Fibroblast of upper back skin (primary cell): ENCODE measurements around the gene ATP10A.

Source experiments
- DNase-seq: peaks from one replicate; pipeline ENCODE4 v3.0.0-alpha.2; 2013

The ATP10A gene

DNA sequence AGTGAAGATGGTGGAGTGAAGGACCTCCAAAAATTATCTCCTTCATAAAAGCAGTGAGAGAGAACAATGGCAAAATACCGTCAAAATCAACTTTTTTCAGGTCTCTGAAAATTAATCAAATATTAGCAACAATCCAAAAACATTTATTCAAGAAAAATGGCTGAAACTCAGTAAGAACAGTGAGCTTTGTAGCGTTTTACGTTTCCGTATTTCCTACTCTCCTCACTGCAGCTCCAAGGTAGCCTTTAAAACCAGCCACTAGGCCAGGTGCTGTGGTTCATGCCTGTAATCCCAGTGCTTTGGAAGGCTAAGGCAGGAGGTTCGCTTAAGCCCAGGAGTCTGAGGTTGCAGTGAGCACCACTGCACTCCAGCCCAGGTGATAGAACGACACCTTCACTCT lies 38.5 kb downstream of the ATP10A start:
- DNase-seq = no peak

DNA sequence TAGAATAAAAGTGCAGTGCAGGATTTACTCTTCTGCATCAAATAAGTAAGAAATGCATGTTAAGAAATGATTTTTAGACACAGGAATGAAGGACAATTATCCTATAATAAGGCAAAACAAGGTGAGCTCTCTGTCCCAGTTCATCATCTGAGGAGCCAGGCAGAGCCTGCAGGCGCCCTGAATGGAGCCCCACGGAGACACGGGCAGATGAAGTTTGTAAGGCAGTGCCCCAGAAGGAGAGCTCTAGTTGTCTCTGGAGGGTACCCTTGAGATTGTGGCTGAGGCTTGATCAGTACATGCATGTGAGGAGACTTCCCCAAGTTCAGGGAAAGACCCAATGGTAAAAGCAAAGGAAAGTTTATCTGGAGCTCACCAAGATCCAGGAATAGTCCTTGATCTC lies 50.3 kb downstream of the ATP10A start:
- no peak for DNase-seq

DNA sequence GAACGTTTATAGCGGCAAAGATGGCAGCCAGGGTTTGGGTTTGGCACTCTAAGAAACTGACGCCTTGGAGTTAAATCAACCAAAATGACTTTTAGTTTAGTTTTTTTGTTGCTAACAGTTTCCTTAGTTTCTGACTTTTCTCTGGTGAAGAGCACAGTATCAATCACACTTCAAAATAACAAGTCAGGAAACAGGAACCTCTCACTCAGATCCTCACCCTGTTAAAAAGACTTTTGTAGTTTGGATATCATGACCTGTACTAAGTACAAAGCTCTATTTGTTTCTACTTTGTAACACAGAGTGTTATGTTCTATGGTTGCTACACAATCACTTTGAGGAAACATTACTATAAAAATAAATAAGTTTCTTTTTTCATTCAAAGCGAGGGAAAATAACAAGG lies 51.1 kb downstream of the ATP10A start:
- no peak for DNase-seq

DNA sequence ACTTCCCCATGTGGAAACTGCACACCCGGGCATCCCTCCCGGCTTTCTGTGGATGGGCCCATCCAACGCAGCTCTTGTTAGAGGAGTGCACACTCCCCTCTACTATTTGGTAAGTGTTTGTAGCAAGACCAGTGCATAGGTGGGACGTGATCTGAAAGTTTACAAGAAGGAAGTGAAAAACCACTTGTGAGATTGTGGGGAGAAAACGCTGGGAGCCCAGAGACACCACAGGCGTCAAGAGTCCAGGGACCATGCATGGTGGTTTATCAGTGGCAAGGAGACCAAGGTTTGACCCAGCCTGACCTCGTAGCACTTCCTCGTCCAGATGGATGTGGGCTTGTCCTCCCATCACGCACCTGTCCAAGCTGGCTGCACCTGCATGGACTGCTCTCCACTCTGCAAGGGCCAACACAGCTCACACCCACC lies 51.6 kb downstream of the ATP10A start:
- no peak for DNase-seq

DNA sequence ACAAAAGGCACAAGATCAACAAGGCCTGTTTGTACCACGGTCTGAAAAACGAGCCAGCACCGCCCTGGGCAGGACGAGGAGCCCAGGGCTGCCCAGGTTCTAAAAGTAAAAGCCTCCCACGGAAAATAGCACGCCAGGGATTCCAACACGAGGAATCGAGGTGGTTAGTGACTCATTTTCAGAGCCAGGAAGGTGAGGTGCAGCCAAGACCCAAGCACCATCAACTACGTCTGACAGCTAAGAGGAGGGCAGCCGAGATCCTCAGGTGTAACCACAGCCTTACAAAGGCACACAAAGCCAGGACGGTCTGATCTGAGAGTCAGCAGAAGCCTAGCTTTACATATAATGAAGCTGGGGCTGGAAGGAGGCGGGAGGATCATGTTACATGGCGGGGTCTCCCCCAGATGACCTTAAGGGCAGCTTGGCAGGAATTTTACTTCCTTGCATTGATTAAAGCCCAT lies 52.5 kb downstream of the ATP10A start:
- DNase-seq = no peak

DNA sequence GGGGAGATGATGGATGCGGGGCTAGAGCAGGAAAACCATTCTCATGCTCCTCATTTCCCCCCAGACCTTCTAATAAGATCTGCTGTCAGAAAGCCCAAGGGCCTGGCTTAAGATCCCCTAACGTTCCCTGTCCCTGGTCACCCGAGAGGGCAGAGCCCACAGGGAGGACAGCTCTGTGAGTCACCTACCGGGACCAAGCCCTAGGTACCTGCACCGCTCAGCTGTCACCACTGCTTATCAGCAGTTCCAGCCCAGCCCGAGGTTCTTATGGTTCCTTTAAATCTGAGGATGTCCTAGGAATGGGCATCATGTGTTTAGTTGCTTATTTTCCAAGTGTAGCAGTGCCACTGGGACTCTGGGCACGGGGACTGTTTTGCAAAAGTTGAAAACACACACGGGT lies 53.0 kb downstream of the ATP10A start:
- no peak for DNase-seq

DNA sequence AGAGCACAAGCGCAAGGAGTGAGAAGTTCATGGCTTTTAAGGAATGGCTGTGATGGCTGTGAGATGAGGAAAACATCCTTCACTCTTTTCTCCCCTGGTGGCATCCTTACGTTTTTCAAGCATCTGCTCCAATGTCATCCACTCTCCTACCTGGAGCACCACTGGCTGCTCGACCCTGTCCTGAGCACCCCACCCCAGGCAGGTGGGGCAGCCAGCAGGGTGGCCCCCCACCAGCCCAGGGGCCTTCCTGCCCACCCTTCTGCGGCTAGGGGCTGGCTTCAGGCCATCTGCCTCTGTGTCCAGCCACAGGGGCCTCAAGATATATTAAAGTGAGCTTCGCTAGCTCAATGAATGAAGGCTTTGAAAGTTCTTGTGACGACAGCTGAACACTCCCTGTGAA lies 56.1 kb downstream of the ATP10A start:
- DNase-seq = no peak

DNA sequence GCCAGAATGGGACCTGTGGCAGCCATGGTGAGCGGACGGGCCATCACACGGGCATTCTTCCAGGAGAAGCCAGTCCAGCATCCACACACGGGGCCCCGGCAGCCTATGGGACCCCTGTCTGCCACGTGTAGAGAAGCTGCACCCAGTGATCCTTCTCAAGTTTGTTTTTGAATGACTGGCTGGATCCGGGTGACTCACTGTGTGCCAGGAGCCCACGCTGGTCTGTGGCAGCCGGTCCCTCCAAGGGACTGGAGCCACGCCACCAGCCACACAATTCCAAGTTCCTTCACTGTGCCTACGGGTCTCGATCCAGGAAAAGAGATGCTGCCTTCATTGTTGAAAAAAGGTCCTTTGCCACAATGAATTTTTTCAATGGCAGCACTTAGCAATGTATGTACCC lies 58.1 kb downstream of the ATP10A start:
- no peak for DNase-seq

DNA sequence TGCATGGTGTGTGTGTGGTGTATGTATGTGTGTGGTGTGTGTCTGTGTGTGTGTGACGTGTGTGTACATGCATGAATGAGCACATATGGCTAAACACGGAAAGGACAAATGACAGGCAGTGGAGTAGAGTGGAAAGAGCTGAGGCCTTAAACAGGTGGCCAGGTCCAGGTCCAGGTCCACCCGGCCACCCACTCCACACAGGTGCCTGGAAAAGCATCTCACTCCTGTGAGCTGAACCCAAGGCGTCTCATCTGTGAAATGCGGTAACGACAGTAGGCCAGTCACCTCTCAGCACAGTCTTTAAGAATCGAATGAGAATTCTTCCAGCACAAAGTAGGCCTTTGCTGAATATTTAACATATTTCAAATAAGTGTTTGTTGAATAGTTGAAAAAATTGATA lies 58.7 kb downstream of the ATP10A start:
- DNase-seq = no peak

DNA sequence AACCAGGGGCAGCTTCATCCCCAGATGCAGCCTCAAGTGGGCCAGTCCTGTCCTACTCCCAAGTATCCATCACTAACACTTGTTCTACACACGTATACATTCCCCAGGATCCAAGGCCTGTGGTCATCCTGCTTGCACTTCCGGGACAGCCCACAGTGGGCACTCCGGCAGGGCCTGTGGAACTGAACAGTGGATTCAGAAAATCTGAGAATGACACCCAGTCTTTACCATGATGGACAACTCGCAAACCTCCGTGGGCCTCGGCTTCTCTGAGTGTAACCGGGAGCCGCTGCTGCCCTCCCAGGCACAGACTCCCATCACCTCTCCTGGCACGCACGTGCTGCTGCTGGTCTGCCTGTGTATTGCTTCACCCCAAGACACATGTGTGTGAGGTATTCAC lies 59.6 kb downstream of the ATP10A start:
- no peak for DNase-seq

DNA sequence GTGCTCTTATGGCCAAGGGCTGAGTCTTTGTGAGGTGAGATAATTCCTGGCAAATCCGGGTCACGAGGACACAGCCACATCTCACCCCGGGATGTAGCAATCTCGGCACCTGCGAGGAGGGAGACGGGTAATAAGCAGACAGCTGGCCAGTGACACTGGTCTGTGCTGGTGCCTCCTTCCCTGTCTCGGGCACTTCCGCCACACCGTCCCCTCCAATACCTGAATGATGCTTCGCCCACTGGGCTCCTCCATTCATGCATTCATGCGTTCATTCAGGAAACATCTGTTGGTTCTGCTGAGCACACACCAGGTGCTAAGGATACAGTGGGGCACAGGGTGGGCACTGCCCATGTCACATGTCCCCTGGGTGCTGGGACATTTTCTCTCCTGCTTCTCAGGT lies 60.1 kb downstream of the ATP10A start:
- DNase-seq = no peak

DNA sequence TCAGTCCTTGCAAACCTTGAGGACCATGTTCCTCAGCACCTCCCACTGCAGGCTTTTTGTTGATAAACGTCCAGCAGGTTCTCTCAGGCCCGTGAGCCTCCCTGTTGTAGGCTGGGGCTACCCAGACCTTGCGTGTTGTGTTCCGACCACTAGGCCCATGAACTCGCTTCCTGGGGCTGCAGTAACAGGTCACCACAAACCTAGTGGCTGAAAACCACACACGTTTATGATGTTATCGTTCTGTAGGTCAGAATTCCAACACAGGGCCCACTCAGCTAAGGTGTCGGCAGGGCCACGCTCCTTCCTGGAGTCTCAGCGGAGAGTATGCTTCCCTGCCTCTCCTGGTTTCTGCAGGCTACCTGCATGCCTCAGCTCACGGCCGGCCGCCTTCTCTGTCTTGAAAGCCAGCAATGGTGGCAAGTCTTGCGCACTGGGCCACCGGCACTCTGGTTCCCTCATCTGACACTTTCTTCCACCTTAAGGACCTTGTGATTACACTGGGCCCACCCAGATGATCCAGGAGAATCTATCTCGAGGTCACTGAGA lies 60.8 kb downstream of the ATP10A start:
- no peak for DNase-seq

DNA sequence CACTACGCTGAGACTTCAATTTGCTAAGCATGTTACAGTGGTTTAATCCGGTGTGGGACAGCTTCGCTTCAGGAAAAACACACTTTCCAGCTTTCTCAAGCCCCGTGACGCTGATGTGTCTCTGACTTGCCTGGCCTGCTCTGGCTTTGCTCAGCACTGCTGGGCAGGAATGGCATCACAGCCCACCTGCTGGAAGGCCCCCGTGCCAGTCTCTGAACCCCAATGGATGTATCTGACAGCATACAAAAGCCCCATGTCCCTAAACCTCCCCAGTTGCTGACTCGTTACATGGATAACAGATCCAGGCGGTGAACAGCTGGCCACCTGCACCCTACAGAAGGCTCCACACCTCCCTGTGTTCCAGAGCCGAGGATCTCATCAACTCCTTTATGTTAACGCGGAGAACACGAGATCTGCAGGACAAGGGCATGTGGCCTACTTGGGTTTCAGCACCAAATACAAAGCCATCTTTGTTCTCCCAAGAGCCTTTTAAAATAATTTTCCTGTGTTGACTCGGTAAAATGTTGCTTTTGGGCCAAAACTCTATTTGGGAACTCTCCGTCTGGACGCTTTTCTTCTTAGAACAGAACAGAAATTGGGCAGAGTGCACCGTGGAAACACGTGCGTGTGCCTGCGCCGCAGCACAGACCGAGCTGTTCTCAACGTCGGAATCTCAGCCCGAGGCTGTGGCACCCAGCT lies 61.4 kb downstream of the ATP10A start:
- no peak for DNase-seq

DNA sequence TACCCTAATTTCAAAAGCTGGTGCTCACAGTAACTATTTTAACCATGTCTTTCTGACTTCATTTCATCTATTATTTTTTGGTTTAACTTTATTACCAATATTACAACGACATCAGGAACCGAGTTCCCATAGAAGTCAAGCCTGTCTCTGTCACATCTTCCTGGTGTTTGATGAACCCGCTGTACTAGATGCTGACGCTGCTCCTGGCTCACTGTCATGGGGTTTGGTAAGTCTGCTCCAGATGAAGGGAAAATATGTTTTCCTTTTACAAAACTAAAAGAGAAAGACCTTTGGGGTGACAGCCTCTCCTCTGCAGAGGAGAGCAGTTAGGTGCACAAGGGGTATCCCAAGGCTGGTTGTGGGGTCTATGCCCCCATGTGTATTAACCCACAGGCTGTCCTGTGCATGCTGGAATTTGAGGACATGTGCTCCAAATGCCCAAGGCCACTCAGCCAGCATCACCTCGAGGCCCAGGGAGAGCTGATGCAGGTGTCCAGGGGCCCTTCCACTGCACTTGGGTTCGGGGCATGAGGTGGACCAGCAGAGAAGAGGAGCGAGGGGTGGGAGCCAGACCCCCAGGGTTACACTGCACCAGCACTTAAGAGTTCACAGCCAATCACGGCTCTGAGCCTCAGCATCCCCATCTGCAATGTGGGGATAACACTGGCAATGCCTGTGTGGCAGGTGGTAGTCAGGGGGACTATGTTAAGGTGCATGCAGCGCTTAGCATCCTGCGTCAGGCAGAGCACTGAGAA lies 62.2 kb downstream of the ATP10A start:
- no peak for DNase-seq

DNA sequence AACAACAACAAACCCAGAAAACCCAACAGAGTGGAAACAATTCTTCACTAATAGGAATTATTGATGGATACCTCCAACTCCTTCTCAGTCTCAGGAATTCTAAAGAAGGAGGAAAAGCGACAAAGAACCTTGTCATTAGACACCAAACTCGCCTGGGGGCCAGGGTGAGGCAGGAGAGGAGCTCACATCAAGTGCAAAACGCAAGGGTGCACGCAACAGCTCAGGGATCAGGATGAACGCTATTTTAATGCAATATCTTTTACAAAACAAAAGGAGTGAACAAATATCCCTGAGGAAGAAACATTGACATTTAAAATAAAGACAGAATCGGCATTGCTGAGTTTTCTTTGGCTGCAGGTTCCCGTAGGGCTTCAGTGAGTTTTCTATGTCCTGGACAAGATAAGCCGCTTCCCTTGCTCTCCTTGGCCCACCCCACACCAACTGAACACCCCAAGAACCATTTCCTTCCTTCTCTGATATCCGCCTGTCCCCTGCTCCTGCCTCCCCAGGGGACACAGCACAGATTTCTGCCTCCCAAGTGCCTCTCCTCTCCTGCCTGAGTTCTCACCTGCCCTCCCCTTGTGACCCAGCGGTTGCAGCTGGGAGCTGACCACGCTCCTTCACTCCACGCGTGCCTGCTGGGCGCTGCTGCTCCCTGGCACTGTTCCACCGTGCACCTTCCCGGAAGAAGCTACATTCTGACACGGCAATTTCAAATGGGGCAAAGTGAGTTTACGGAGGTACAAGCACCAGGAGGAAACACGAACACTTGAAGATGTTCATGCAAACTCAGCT lies 63.0 kb downstream of the ATP10A start:
- DNase-seq = no peak

DNA sequence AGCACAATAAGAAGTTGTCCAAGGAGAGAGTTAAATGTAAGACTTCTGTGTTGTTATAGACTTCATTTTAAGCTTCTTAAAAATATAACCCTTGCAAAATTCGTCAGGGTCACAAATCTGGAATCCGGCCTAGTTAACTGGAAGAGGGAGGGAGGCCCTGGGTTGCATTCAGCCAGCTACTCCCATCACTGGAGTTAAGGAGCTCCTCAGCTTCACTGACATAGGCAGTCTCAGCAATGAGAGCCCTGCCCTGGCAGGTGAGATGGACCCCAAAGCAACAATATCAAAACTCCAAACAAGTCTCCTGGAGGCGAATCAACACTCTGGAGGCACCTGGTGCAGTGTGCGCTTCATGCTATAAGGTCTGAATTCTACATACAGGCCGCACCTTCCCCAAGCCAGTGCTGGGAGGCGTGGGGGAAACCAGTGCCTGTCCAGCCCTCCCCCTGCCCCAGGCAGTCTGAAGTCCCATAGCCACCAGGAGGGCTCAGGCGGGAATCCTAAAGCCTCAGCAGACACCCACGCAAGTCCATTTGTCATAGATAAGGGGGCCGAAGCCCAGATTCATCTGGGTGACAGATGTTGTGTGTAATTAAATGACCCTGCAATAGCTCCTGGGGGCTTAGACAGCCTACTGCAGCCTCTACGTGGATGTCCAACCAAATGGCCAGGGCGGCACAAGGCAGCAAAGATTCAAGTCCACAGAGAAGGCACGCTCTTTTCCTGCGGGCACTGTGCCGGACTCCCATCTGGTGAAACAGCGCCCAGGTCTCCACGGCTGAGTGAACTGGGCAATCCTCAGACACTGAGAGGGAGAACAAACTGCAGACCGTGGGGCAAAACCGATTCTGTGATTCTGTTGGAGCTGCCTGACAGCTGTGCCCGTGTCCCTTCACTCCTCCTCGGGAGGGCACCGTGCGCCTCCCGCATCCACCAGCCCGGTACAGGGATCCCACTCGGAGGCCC lies 64.9 kb downstream of the ATP10A start:
- peak; percentile 31 for DNase-seq

DNA sequence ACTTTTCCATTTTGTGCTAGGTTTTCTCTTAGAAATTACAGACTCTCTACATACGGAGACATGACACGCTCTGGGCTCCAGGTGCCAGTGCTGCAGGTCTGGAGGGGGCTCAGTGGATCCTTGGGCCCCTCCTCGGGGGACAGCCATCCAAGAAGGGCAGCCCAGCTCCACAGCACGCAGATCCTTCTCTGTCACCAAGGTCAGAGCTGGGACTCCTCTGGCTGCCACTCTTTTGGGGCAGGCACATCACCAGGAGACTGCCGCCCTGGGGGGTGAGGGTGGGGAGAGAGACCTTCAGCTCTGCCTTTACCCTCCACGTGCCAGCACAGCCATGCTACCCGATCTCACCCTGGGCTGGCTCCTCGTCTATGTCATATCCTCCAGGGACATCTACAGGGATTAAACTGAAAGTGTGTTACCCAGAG lies 65.6 kb downstream of the ATP10A start:
- DNase-seq = no peak

DNA sequence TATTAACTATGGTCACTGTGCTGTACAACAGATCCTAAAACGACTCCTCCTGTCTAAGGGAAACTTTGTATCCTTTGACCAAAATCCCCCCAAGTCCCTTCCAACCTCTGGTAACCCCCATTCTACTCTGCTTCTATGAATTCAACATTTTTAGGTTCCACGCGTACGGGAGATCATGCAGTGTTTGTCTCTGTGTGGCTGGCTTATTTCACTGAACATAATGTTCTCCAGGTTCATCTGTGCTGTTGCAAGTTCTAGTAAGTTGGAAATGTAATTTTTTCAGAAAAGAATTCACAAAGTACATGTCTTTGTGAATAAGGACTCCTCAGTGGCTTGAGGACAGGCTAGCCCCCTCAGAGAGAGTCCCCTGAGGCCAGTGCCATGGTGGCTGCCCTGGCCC lies 66.1 kb downstream of the ATP10A start:
- DNase-seq = no peak

DNA sequence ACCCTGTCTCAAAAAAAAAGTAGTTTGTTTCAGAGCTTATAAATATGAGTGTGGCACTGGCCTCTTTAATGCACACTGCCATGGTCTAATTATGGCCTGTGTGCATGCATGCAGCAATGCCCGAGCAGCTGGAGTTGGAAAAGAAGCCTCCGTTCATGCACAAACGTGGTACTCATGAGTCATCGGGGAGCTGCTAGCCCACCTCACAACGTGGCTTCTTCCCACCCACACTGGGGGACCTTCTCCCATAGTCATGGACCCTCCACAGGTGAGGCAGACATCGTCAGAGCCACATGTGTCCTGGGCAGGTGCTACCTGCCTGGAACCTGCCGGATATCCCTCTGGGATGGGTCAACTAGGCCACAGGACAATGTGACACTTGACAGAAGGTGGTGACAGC lies 66.7 kb downstream of the ATP10A start:
- DNase-seq = no peak

DNA sequence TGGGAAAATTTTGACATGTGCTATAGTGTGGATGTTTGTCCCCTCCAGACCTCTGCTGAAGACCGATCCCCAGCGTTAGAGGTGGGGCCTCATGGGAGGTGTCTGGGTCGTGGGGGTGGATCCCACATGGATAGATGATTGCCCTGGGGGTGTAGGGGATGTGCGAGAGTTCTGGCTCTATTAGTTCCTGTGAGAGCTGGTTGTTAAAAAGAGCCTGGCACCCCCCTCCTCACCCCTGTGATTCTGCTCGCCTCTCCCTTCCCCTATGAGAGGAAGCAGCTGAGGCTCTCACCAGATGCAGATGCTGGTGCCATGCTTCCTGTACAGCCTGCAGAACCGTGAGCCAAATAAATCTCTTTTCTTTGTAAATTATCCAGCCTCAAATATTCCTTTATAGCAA lies 67.4 kb downstream of the ATP10A start:
- no peak for DNase-seq

DNA sequence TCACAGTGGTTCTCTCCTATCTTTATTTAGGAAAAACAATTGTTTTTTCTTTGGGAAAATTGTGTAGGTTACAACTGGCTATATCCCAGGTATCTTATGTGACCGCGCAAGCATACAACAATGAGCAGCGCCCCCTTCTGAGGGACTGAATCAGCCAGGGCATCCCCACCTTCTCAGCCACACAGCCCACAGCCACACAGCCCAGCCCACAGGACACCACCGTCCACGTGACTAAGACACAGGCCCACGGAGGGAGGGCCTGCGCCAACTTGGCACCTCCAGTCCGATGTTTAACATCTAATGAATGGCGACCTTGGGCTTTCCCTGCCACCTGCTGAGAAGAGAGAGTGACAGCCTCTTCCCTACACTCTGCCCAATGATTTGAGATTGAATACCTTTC lies 68.1 kb downstream of the ATP10A start:
- no peak for DNase-seq

DNA sequence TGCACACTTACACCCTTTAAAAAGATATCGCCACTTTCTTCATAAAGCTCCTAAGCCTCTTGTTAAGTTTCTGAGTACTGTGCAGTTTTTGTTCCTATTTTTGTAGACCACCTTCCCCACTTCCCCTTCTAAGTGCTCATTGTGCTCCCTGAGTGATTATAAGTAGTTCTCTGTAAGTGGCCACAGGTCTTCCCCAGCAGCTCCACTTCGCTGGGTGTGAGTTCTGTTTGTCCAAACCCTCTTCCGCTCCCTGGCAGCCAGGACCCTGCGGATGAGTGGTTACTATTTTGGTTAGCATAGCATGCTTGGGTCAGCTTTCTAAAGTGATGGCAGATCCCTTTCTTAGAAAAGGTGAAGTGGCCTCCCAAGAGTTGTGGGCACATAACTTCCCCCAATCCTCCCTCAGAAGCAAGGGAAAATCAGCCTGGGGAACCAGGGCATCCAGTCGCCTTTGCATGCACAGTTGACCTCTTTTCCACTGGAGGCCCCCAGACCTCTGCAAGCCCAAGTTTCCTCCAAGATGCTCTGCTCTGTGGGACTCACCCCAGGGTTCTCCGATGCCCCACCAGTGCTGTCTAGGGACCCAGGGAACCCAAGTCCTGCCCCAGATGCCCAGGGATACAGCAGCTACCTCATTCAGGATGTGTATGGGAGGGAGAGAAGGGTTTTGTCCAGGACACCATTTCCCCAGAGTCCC lies 69.6 kb downstream of the ATP10A start:
- DNase-seq = no peak
